Esophagus muscularis mucosa (tissue), 3 donors: ENCODE data around the gene KCNN2.

Source experiments
- POLR2A ChIP-seq: fragments of 450-650 bp; IDR thresholded peaks from one replicate; pipeline ENCODE4 v1.6.1; 2017; ENCODE audit warnings: antibody characterized with exemption, moderate library complexity, mild to moderate bottlenecking, low read depth
- POLR2AphosphoS5 ChIP-seq, 2 donors: sonication (generic); formaldehyde crosslinking; IDR thresholded peaks; one replicate each; pipeline ENCODE4 v1.6.1; 2017; ENCODE audit warnings: antibody characterized with exemption in 2 of 2
- TF ChIP-seq, protein P1 (sequence below), 3 experiments: fragments of 200-600 bp in 2 of 3; fragments of 450-650 bp in 1 of 3; sonication (generic) in 2 of 3; IDR thresholded peaks; one replicate each; pipeline ENCODE4 v1.5.1; 2017 to 2019; ENCODE audit warnings: antibody characterized with exemption in 3 of 3, mild to moderate bottlenecking in 2 of 3, moderate library complexity in 1 of 3

DNA sequence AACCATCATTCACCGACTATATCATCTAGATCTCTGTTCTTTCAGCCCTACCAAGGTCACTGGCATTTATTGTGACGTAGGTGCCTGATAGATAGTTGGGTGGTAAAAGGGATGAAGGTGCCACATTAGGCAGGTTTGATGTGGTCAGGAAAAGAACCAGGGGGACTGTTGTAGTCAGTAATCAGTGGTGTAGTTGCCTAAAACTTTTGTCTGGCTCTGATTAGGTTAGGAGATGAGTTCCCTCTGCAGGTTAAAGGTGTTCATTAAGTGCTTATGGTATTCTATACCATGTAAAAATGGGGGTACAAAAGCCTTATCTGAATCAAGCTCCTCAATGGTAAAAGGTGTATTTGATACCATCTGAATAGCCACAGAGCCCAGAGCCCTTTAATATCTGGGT lies 55.6 kb downstream of the KCNN2 start:
- TF ChIP-seq, protein P1, sequence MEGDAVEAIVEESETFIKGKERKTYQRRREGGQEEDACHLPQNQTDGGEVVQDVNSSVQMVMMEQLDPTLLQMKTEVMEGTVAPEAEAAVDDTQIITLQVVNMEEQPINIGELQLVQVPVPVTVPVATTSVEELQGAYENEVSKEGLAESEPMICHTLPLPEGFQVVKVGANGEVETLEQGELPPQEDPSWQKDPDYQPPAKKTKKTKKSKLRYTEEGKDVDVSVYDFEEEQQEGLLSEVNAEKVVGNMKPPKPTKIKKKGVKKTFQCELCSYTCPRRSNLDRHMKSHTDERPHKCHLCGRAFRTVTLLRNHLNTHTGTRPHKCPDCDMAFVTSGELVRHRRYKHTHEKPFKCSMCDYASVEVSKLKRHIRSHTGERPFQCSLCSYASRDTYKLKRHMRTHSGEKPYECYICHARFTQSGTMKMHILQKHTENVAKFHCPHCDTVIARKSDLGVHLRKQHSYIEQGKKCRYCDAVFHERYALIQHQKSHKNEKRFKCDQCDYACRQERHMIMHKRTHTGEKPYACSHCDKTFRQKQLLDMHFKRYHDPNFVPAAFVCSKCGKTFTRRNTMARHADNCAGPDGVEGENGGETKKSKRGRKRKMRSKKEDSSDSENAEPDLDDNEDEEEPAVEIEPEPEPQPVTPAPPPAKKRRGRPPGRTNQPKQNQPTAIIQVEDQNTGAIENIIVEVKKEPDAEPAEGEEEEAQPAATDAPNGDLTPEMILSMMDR (IDR thresholded peaks at IDR 0.05): no peak
- TF ChIP-seq POLR2A (no peak), POLR2AphosphoS5 (IDR thresholded peaks at IDR 0.05) (no peak)
